SK-N-SH treated with all-trans-retinoic acid at 6 μM for 48 hours (cell line): ENCODE measurements around the gene TEAD3.

ENCODE experiments used
- ATAC-seq: fragments of 200-7000 bp; cut with Tn5 transposase; 3 replicates; pipeline ENCODE4 v1.9.1; 2020; ENCODE audit warnings: mild to moderate bottlenecking, moderate library complexity
- ARNTL ChIP-seq: fragments of 450-650 bp; formaldehyde crosslinking; IDR thresholded peaks from 2 replicates; pipeline ENCODE4 v1.5.0; 2020; ENCODE audit warnings: low read depth, mild to moderate bottlenecking, moderate library complexity, borderline replicate concordance
- BACH2 ChIP-seq: fragments of 250-450 bp; sonication (Bioruptor Pico); IDR thresholded peaks from 2 replicates; pipeline ENCODE4 v1.9.0; 2021; ENCODE audit warnings: mild to moderate bottlenecking, borderline replicate concordance
- CSDC2 ChIP-seq: fragments of 250-450 bp; sonication (Bioruptor Pico); IDR thresholded peaks from 2 replicates; pipeline ENCODE4 v1.5.0; 2020; ENCODE audit warnings: mild to moderate bottlenecking, moderate library complexity
- ESRRG ChIP-seq: fragments of 250-450 bp; sonication (Bioruptor Pico); IDR thresholded peaks from 2 replicates; pipeline ENCODE4 v1.6.1; 2021; ENCODE audit warnings: mild to moderate bottlenecking
- GLIS3 ChIP-seq: fragments of 250-450 bp; sonication (Bioruptor Pico); IDR thresholded peaks from 2 replicates; pipeline ENCODE4 v1.5.0; 2020; ENCODE audit warnings: mild to moderate bottlenecking, moderate library complexity
- OSR1 ChIP-seq: fragments of 250-450 bp; sonication (Bioruptor Pico); IDR thresholded peaks from 2 replicates; pipeline ENCODE4 v1.8.0; 2022; ENCODE audit warnings: moderate library complexity, mild to moderate bottlenecking, inconsistent platforms
- RARB ChIP-seq: fragments of 250-450 bp; sonication (Bioruptor Pico); IDR thresholded peaks from 2 replicates; pipeline ENCODE4 v1.8.0; 2021; ENCODE audit warnings: mild to moderate bottlenecking, moderate library complexity
- TCF4 ChIP-seq: fragments of 250-450 bp; sonication (Bioruptor Pico); IDR thresholded peaks from 2 replicates; pipeline ENCODE4 v1.8.0; 2021; ENCODE audit warnings: mild to moderate bottlenecking, moderate library complexity, borderline replicate concordance
- TOX ChIP-seq: fragments of 250-450 bp; sonication (Bioruptor Pico); IDR thresholded peaks from 2 replicates; pipeline ENCODE4 v1.8.0; 2021; ENCODE audit warnings: mild to moderate bottlenecking, moderate library complexity, borderline replicate concordance
- ZC3H10 ChIP-seq: fragments of 250-450 bp; sonication (Bioruptor Pico); IDR thresholded peaks from 2 replicates; pipeline ENCODE4 v1.5.1; 2021; ENCODE audit warnings: mild to moderate bottlenecking, moderate library complexity
- ZFP3 ChIP-seq: fragments of 250-450 bp; sonication (Bioruptor Pico); IDR thresholded peaks from 2 replicates; pipeline ENCODE4 v1.5.0; 2020; ENCODE audit warnings: mild to moderate bottlenecking, moderate library complexity
- ZFP30 ChIP-seq: fragments of 450-650 bp; formaldehyde crosslinking; IDR thresholded peaks from 2 replicates; pipeline ENCODE4 v1.5.0; 2022; ENCODE audit warnings: mild to moderate bottlenecking, moderate library complexity
- ZNF565 ChIP-seq: fragments of 450-650 bp; formaldehyde crosslinking; conservative IDR thresholded peaks from 2 replicates; pipeline ENCODE4 v1.5.0; 2020; ENCODE audit warnings: low read depth, mild to moderate bottlenecking, moderate library complexity
- ZNF70 ChIP-seq: fragments of 450-650 bp; formaldehyde crosslinking; IDR thresholded peaks from 2 replicates; pipeline ENCODE4 v1.5.0; 2020; ENCODE audit warnings: mild to moderate bottlenecking, moderate library complexity
- ZNF8 ChIP-seq: fragments of 450-650 bp; formaldehyde crosslinking; IDR thresholded peaks from 2 replicates; pipeline ENCODE4 v1.5.0; 2020; ENCODE audit warnings: mild to moderate bottlenecking, moderate library complexity
- TF ChIP-seq, protein P1 (sequence below): fragments of 250-450 bp; sonication (Bioruptor Pico); IDR thresholded peaks from 2 replicates; pipeline ENCODE4 v1.8.0; 2021; ENCODE audit warnings: low read depth, mild to moderate bottlenecking, moderate library complexity, borderline replicate concordance
- TF ChIP-seq, protein P2 (sequence below): fragments of 250-450 bp; sonication (Bioruptor Pico); IDR thresholded peaks from 2 replicates; pipeline ENCODE4 v1.5.1; 2020; ENCODE audit warnings: low read depth, mild to moderate bottlenecking, moderate library complexity
- TF ChIP-seq, protein P3 (sequence below): fragments of 250-450 bp; sonication (Bioruptor Pico); IDR thresholded peaks from 2 replicates; pipeline ENCODE4 v1.5.0; 2020; ENCODE audit warnings: mild to moderate bottlenecking, moderate library complexity
- TF ChIP-seq, protein P4 (sequence below): fragments of 250-450 bp; sonication (Bioruptor Pico); IDR thresholded peaks from 2 replicates; pipeline ENCODE4 v1.8.0; 2020; ENCODE audit warnings: mild to moderate bottlenecking, moderate library complexity, borderline replicate concordance

TEAD3 gene

DNA sequence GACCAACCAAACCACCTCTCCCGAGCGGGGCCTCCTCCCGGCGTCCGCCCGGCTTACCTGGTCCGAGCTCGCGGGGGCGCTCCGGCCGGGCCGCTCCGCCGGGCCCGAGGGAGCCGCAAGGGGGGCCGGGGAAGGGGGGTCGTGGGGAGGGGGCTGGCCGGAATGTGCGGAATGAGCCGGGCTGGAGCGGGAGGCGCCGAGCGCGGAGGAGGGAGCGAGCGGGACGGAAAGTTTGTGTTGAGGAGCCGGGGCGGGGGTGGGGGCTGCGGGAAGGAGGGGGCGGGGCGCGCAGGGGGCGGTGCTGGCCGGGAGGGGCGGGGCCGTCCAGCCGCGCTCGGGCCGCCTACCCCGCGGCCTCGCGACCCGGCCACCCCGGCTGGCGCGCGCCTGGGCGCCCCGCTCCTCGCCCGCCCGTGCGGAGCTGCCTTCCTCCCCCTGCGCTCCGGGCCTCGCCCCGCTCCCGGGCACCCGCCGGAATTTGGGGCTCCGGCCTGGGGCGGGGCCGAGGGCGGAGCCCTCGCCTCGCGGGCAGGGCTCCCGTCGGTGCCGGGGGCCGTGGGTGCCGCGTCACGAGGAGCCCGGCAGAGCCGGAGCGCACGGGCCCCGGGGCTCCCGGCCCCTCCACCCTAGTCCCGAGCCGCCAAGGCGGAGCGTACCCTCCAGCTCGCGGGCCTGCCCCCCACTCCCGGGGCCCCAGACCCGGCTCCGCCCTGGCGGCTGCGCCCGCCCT is at the start of gene TEAD3:
Gene TEAD3 (minus strand): TSS at position 239 of the 730 bp plus-strand sequence.
- ATAC-seq = peak; percentile 44
- TF ChIP-seq, protein P1, sequence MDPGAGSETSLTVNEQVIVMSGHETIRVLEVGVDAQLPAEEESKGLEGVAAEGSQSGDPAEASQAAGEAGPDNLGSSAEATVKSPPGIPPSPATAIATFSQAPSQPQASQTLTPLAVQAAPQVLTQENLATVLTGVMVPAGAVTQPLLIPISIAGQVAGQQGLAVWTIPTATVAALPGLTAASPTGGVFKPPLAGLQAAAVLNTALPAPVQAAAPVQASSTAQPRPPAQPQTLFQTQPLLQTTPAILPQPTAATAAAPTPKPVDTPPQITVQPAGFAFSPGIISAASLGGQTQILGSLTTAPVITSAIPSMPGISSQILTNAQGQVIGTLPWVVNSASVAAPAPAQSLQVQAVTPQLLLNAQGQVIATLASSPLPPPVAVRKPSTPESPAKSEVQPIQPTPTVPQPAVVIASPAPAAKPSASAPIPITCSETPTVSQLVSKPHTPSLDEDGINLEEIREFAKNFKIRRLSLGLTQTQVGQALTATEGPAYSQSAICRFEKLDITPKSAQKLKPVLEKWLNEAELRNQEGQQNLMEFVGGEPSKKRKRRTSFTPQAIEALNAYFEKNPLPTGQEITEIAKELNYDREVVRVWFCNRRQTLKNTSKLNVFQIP (CRISPR knock-in tag) = no peak
- TF ChIP-seq ZFP30 (CRISPR knock-in tag) = no peak
- TF ChIP-seq ARNTL (CRISPR knock-in tag) = no peak
- TF ChIP-seq TOX (CRISPR knock-in tag) = no peak
- TF ChIP-seq BACH2 (CRISPR knock-in tag) = no peak
- no peak for TF ChIP-seq GLIS3 (CRISPR knock-in tag)
- no peak for TF ChIP-seq ZNF70 (CRISPR knock-in tag)
- no peak for TF ChIP-seq ZNF565
- TF ChIP-seq, protein P2, sequence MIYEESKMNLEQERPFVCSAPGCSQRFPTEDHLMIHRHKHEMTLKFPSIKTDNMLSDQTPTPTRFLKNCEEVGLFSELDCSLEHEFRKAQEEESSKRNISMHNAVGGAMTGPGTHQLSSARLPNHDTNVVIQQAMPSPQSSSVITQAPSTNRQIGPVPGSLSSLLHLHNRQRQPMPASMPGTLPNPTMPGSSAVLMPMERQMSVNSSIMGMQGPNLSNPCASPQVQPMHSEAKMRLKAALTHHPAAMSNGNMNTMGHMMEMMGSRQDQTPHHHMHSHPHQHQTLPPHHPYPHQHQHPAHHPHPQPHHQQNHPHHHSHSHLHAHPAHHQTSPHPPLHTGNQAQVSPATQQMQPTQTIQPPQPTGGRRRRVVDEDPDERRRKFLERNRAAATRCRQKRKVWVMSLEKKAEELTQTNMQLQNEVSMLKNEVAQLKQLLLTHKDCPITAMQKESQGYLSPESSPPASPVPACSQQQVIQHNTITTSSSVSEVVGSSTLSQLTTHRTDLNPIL (CRISPR knock-in tag) = no peak
- no peak for TF ChIP-seq ESRRG (CRISPR knock-in tag)
- TF ChIP-seq, protein P3, sequence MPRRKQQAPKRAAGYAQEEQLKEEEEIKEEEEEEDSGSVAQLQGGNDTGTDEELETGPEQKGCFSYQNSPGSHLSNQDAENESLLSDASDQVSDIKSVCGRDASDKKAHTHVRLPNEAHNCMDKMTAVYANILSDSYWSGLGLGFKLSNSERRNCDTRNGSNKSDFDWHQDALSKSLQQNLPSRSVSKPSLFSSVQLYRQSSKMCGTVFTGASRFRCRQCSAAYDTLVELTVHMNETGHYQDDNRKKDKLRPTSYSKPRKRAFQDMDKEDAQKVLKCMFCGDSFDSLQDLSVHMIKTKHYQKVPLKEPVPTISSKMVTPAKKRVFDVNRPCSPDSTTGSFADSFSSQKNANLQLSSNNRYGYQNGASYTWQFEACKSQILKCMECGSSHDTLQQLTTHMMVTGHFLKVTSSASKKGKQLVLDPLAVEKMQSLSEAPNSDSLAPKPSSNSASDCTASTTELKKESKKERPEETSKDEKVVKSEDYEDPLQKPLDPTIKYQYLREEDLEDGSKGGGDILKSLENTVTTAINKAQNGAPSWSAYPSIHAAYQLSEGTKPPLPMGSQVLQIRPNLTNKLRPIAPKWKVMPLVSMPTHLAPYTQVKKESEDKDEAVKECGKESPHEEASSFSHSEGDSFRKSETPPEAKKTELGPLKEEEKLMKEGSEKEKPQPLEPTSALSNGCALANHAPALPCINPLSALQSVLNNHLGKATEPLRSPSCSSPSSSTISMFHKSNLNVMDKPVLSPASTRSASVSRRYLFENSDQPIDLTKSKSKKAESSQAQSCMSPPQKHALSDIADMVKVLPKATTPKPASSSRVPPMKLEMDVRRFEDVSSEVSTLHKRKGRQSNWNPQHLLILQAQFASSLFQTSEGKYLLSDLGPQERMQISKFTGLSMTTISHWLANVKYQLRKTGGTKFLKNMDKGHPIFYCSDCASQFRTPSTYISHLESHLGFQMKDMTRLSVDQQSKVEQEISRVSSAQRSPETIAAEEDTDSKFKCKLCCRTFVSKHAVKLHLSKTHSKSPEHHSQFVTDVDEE (CRISPR knock-in tag) = no peak

DNA sequence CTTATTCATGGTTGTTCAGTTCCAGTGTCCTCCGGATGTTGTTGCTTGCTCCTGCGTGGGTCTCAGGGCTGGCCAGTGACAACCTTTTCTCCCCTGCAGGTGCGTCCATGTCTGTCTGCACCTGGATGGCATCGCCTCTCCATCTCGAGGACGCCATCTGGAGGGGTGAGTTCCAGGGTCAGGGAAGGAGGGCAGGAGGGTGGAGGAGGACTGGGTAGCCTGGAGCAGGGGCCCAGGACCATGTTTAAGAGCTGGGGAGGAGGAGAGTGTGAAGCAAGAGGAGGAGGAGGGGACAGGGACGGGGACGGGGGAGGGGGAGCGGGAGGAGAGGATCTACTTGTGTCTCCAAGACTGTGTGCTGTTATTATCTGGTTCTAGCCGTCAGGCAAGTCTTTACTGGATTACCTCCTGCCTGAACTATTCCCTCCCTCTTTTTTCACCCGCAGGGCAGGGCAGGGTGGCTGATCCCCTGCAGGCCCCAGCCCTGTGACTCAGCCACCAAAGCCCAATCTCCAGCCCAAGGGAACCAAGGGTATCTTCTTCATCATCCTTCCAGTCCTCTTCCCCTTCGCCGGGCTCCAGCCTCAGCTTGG is 48.0 kb upstream of the TEAD3 start:
- TF ChIP-seq, protein P1 (CRISPR knock-in tag) = no peak
- TF ChIP-seq, protein P2 (CRISPR knock-in tag) = no peak
- TF ChIP-seq RARB (no peak), CSDC2 (CRISPR knock-in tag) (no peak), GLIS3 (CRISPR knock-in tag) (no peak), ZFP30 (CRISPR knock-in tag) (no peak), ZC3H10 (CRISPR knock-in tag) (no peak), ZNF8 (CRISPR knock-in tag) (no peak), OSR1 (CRISPR knock-in tag) (no peak)
- no peak for ATAC-seq

DNA sequence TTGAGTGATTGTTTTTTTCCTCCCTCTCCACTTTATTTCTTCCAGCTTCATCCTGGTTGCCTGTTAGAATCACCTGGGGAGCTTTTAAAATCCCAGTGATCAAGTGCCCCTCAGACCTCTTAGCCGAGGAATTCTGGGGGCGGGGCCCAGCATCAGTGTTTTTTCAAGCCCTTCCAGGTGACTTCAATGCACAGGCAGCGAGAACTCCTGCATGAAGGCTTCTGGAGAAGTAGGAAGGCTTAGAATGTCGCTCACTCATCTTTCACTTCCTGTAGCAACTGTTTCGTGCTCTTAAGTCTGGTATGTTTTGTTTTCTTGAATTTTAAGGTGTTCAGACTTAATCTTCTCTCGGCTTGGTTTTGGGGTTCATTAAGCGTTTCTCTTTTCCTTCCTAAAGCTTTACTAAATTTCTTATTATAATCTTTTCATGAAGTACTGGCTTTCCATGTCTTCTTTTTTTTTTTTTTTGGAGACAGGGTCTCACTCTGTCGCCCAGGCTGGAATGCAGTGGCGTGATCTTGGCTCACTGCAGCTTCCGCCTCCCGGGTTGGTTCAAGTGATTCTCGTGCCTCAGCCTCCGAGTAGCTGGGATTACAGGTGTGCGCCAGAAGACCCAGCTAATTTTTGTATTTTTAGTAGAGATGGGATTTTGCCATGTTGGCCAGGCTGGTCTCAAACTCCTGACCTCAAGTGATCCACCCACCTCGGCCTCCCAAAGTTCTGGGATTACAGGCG is 46.7 kb upstream of the TEAD3 start:
- no peak for ATAC-seq
- no peak for TF ChIP-seq RARB
- TF ChIP-seq, protein P4, sequence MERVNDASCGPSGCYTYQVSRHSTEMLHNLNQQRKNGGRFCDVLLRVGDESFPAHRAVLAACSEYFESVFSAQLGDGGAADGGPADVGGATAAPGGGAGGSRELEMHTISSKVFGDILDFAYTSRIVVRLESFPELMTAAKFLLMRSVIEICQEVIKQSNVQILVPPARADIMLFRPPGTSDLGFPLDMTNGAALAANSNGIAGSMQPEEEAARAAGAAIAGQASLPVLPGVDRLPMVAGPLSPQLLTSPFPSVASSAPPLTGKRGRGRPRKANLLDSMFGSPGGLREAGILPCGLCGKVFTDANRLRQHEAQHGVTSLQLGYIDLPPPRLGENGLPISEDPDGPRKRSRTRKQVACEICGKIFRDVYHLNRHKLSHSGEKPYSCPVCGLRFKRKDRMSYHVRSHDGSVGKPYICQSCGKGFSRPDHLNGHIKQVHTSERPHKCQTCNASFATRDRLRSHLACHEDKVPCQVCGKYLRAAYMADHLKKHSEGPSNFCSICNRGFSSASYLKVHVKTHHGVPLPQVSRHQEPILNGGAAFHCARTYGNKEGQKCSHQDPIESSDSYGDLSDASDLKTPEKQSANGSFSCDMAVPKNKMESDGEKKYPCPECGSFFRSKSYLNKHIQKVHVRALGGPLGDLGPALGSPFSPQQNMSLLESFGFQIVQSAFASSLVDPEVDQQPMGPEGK (CRISPR knock-in tag) = no peak
- no peak for TF ChIP-seq ESRRG (CRISPR knock-in tag)
- TF ChIP-seq BACH2 (CRISPR knock-in tag) = no peak
- no peak for TF ChIP-seq ZFP3 (CRISPR knock-in tag)
- TF ChIP-seq, protein P2 (CRISPR knock-in tag) = no peak
- TF ChIP-seq TOX (CRISPR knock-in tag) = no peak
- no peak for TF ChIP-seq ZFP30 (CRISPR knock-in tag)
- TF ChIP-seq GLIS3 (CRISPR knock-in tag) = no peak
- no peak for TF ChIP-seq CSDC2 (CRISPR knock-in tag)
- TF ChIP-seq TCF4 (CRISPR knock-in tag) = no peak
